Mucosa of stomach (tissue), 1 donor: ENCODE data around the gene ITGB3.

Experiments
- H3K27me3 ChIP-seq: one replicate; pipeline ENCODE4 v1.7.0; 2013; ENCODE audit warnings: mild to moderate bottlenecking, low read length; ENCODE audit not compliant: control insufficient read depth, insufficient read depth
- H3K36me3 ChIP-seq: one replicate; pipeline ENCODE4 v1.7.0; 2013; ENCODE audit warnings: low read length; ENCODE audit not compliant: control insufficient read depth, insufficient read depth
- H3K4me1 ChIP-seq: one replicate; pipeline ENCODE4 v1.7.0; 2013; ENCODE audit warnings: mild to moderate bottlenecking, low read length; ENCODE audit not compliant: control insufficient read depth, insufficient read depth
- H3K4me3 ChIP-seq: one replicate; pipeline ENCODE4 v1.7.0; 2013; ENCODE audit warnings: low read length
- H3K9ac ChIP-seq: one replicate; pipeline ENCODE4 v1.7.0; 2013; ENCODE audit warnings: mild to moderate bottlenecking, low read length, moderate library complexity
- H3K9me3 ChIP-seq: one replicate; pipeline ENCODE4 v1.7.0; 2013; ENCODE audit warnings: mild to moderate bottlenecking, low read length, moderate library complexity; ENCODE audit not compliant: control insufficient read depth
- donor health status: Pancreatic carcinoma.

ITGB3 gene

DNA sequence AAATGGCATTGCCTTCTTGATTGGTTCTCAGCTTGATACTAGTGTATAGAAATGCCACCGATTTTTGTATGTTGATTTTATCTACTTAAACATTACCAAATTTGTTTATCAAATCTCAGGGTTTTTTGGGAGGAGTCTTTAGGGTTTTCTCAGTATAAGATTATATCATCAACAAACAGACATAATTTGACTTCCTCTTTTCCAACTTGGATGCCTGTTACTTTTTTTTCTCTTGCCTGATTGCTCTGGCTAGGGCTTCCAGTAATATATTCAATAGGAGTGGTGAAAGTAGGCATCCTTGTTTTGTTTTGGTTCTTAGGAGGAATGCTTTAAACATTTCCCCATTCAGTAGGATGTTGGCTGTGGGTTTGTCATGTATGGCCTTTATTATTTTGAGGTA, 99.2 kb downstream of the ITGB3 start:
- no peaks in the 10 kb centered on the region for H3K36me3 ChIP-seq
- H3K9ac ChIP-seq, result no peak overlapping the region
- no peaks in the 10 kb centered on the region for H3K9me3 ChIP-seq
- no peaks in the 10 kb centered on the region for H3K27me3 ChIP-seq
- no peaks in the 10 kb centered on the region for H3K4me1 ChIP-seq
- no peak overlapping the region for H3K4me3 ChIP-seq

GRCh38 chr17:47358652-47359051, 105.0 kb downstream of the ITGB3 start:
- Histone ChIP-seq H3K27me3 (no peaks in the 10 kb centered on the region), H3K4me1 (no peaks in the 10 kb centered on the region), H3K36me3 (no peaks in the 10 kb centered on the region), H3K9me3 (no peaks in the 10 kb centered on the region), H3K9ac (no peak overlapping the region), H3K4me3 (no peak overlapping the region)
